Type B pancreatic cell (in vitro differentiated cells): ENCODE results near the gene SORCS1. TPM values are rescaled to one million over a fixed set of nuclear protein-coding genes. Genes with fewer than 3 reads are reported as not detected.

Experiments
- DNase-seq: peaks from one replicate; pipeline ENCODE4 v3.0.0; 2021; ENCODE audit warnings: mixed read lengths; ENCODE audit not compliant: unreplicated experiment; ENCODE audit errors: extremely low spot score
- H3K27ac Mint-ChIP-seq: 2 replicates; pipeline ENCODE4 v1.8.0; 2021; ENCODE audit warnings: mild to moderate bottlenecking, mixed read lengths
- H3K27me3 Mint-ChIP-seq: 2 replicates; pipeline ENCODE4 v1.8.0; 2021; ENCODE audit warnings: mixed read lengths
- H3K36me3 Mint-ChIP-seq: 2 replicates; pipeline ENCODE4 v1.8.0; 2021; ENCODE audit warnings: mixed read lengths
- H3K4me1 Mint-ChIP-seq: one replicate; pipeline ENCODE4 v1.8.0; 2021; ENCODE audit warnings: mixed read lengths; ENCODE audit not compliant: unreplicated experiment
- H3K4me3 Mint-ChIP-seq: 2 replicates; pipeline ENCODE4 v1.8.0; 2021; ENCODE audit warnings: mild to moderate bottlenecking, mixed read lengths
- H3K9me3 Mint-ChIP-seq: 2 replicates; pipeline ENCODE4 v1.8.0; 2021; ENCODE audit warnings: mixed read lengths
- total RNA-seq: library from RNA; stranded (reverse); gene quantifications from 2 replicates; pipeline ENCODE4 v1.2.1, GENCODE V29; 2021; ENCODE audit warnings: low replicate concordance
- TF ChIP-seq, protein P1 (sequence below): fragments of 200-600 bp; sonication (generic); conservative IDR thresholded peaks from 2 replicates; pipeline ENCODE4 v1.5.0; 2021; ENCODE audit warnings: antibody characterized with exemption, mild to moderate bottlenecking

SORCS1 gene
- total RNA-seq, 1 donor from 2014 or later: 5.4 TPM

DNA sequence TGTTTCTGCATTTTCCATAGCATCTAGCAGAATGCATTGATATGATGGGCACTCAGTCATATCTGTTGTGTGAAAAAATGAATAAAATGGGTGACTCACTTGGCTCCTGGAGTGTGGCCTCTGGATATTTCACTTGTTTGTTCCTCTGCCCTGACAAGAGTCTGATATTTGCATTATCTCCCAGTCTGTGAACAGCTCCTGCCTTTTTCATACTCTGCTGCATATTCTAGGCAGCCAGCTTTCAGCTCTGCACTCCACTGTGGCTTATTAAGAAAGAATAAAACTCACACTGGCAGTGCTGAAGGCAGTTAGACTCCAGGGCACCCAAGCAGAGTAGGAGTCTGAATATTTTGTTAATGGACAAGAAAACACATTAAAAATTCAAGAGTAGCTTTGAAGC is 623.9 kb downstream of the SORCS1 start:
- Mint-ChIP-seq H3K9me3 (no peaks in the 10 kb centered on the region), H3K27ac (no peak overlapping the region), H3K4me1 (no peaks in the 10 kb centered on the region), H3K36me3 (no peaks in the 10 kb centered on the region), H3K27me3 (no peaks in the 10 kb centered on the region), H3K4me3 (no peak overlapping the region)
- TF ChIP-seq, protein P1, sequence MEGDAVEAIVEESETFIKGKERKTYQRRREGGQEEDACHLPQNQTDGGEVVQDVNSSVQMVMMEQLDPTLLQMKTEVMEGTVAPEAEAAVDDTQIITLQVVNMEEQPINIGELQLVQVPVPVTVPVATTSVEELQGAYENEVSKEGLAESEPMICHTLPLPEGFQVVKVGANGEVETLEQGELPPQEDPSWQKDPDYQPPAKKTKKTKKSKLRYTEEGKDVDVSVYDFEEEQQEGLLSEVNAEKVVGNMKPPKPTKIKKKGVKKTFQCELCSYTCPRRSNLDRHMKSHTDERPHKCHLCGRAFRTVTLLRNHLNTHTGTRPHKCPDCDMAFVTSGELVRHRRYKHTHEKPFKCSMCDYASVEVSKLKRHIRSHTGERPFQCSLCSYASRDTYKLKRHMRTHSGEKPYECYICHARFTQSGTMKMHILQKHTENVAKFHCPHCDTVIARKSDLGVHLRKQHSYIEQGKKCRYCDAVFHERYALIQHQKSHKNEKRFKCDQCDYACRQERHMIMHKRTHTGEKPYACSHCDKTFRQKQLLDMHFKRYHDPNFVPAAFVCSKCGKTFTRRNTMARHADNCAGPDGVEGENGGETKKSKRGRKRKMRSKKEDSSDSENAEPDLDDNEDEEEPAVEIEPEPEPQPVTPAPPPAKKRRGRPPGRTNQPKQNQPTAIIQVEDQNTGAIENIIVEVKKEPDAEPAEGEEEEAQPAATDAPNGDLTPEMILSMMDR: no peak
- no peak for DNase-seq

DNA sequence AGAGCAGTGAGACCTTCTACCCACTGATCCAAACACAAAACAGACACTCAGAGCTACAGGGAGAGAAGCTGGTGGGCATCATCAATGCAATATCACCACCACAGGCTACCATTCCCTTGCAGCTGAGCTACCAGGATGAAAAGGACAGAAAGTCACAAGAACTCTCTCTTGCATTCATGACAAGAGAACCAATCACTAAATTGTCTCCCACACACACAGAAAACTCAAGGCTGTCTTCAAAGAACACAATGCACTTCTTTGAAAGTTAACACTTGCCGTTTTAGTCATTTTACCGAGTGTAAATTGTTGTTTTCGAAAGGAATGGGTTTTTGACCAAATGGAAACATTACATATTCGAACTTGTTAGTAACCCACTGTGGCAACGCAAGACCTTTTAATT is 626.6 kb downstream of the SORCS1 start:
- H3K9me3 Mint-ChIP-seq: no peaks in the 10 kb centered on the region
- H3K36me3 Mint-ChIP-seq: no peaks in the 10 kb centered on the region
- H3K4me3 Mint-ChIP-seq: no peak overlapping the region
- H3K27me3 Mint-ChIP-seq: no peaks in the 10 kb centered on the region
- H3K4me1 Mint-ChIP-seq: no peaks in the 10 kb centered on the region
- no peak overlapping the region for H3K27ac Mint-ChIP-seq
- TF ChIP-seq, protein P1: no peak
- DNase-seq: no peak

DNA sequence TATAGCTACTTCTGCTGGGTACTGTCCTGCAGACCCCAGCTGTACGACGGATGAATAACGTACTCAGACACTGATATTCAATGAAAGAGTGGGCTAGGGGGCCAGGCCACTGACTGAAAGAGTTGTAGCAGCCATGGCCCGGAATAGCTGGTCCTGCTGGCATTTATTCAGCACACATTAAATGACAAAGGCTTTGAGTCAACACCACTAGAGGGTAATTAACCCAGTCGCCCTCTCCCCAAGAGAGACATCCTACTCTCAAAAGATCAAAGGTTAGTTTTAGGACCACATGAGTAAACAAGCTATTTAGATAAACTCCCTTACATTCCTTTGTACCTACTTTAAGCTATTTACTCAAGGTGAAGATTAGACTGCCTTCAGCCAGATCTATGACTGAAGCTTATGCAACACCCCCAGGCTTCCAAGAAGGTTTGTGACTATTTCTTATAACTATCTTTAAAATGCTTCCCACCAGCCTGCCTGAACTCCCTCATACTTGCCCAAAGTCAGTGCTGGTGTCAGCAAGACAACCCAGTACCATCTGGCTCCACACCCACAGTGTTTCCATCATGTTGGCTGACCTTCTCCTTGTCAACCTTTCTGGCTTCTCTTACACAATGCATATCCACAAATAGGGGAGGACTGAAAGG is 629.1 kb downstream of the SORCS1 start:
- Mint-ChIP-seq H3K36me3 (no peaks in the 10 kb centered on the region), H3K27me3 (no peaks in the 10 kb centered on the region), H3K4me1 (no peaks in the 10 kb centered on the region), H3K4me3 (no peak overlapping the region), H3K27ac (no peak overlapping the region), H3K9me3 (no peaks in the 10 kb centered on the region)
- DNase-seq: no peak
- TF ChIP-seq, protein P1: no peak

DNA sequence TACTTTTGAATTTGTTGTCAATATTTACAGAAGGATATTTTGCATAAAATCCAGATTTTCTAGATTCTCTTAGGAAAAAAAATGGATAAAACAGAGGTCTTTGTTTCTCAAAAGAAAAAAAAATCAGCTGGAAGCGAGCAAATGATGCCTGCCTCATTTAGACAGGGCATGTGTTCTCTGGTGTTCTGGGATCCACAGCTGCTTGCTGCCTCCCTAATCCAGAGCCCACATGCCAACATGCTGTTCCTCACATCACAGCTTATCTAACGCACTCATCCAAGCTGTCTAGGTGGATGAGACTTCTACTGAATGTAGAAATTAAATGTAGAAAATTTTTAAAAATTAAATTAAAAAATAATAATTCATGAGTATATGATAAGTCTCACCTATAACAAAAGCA is 630.1 kb downstream of the SORCS1 start:
- H3K4me3 Mint-ChIP-seq: no peak overlapping the region
- no peaks in the 10 kb centered on the region for H3K27me3 Mint-ChIP-seq
- H3K4me1 Mint-ChIP-seq: no peaks in the 10 kb centered on the region
- H3K9me3 Mint-ChIP-seq: no peaks in the 10 kb centered on the region
- no peak overlapping the region for H3K27ac Mint-ChIP-seq
- DNase-seq: no peak
- H3K36me3 Mint-ChIP-seq: no peaks in the 10 kb centered on the region
- TF ChIP-seq, protein P1: no peak

GRCh38 chr10:106528702-106529101 is 635.8 kb downstream of the SORCS1 start:
- Mint-ChIP-seq H3K27me3 (no peaks in the 10 kb centered on the region), H3K9me3 (no peaks in the 10 kb centered on the region), H3K27ac (no peak overlapping the region), H3K4me1 (no peaks in the 10 kb centered on the region), H3K4me3 (no peak overlapping the region), H3K36me3 (no peaks in the 10 kb centered on the region)
- TF ChIP-seq, protein P1: no peak
- no peak for DNase-seq

- no peaks in the 10 kb centered on the region for H3K4me1 Mint-ChIP-seq
- H3K36me3 Mint-ChIP-seq: no peaks in the 10 kb centered on the region
- no peak overlapping the region for H3K27ac Mint-ChIP-seq
- DNase-seq: no peak
- no peaks in the 10 kb centered on the region for H3K27me3 Mint-ChIP-seq
- TF ChIP-seq, protein P1: no peak
- no peaks in the 10 kb centered on the region for H3K9me3 Mint-ChIP-seq
- H3K4me3 Mint-ChIP-seq: no peak overlapping the region
These were observed 638.7 kb downstream of the SORCS1 start for GRCh38 chr10:106525835-106526234.
